GM12878 (cell line): ENCODE data around the gene SCAND1.

ENCODE experiments used
- BHLHE40 ChIP-seq, 2 experiments: fragments of 450-650 bp in 1 of 2; IDR thresholded peaks; 2 replicates each; pipeline ENCODE4 v1.6.1; 2011 to 2017; ENCODE audit warnings: low read depth in 2 of 2, borderline replicate concordance in 1 of 2, improper control_type of control experiment in 1 of 2, low read length in 1 of 2, mild to moderate bottlenecking in 1 of 2
- CEBPB ChIP-seq, 2 experiments: fragments of 150-350 bp in 1 of 2; IDR thresholded peaks; 2 replicates each; pipeline ENCODE4 v1.6.1; 2012 to 2014; ENCODE audit warnings: low read depth in 2 of 2, low read length in 2 of 2, borderline replicate concordance in 1 of 2, inconsistent platforms in 1 of 2
- CHD4 ChIP-seq: fragments of 200-600 bp; sonication (generic); IDR thresholded peaks from 2 replicates; pipeline ENCODE4 v1.6.1; 2016; ENCODE audit warnings: mild to moderate bottlenecking
- EZH2 ChIP-seq: IDR thresholded peaks from 2 replicates; pipeline ENCODE4 v1.6.1; 2012; ENCODE audit warnings: low read depth, mild to moderate bottlenecking, control low read depth, inconsistent platforms, low read length, borderline replicate concordance; ENCODE audit not compliant: control insufficient read depth
- KDM1A ChIP-seq: fragments of 200-600 bp; sonication (generic); IDR thresholded peaks from 2 replicates; pipeline ENCODE4 v1.6.1; 2016; ENCODE audit warnings: borderline replicate concordance
- NFXL1 ChIP-seq: fragments of 450-650 bp; IDR thresholded peaks from 2 replicates; pipeline ENCODE4 v1.6.1; 2017; ENCODE audit warnings: antibody characterized with exemption, mild to moderate bottlenecking, borderline replicate concordance
- NFYB ChIP-seq: IDR thresholded peaks from 2 replicates; pipeline ENCODE4 v1.6.1; 2011; ENCODE audit warnings: low read depth, mild to moderate bottlenecking, low read length, improper control_type of control experiment, moderate library complexity; ENCODE audit not compliant: insufficient read depth
- POLR2A ChIP-seq: IDR thresholded peaks from 2 replicates; pipeline ENCODE4 v1.6.1; 2011; ENCODE audit warnings: low read depth, mild to moderate bottlenecking, low read length
- RAD21 ChIP-seq: IDR thresholded peaks from 2 replicates; pipeline ENCODE4 v1.6.1; 2011; ENCODE audit warnings: mild to moderate bottlenecking, low read depth, low read length, moderate library complexity; ENCODE audit not compliant: insufficient read depth
- RFX5 ChIP-seq: IDR thresholded peaks from 2 replicates; pipeline ENCODE4 v1.6.1; 2011; ENCODE audit warnings: low read depth, low read length, improper control_type of control experiment
- TAF1 ChIP-seq: IDR thresholded peaks from 2 replicates; pipeline ENCODE4 v1.6.1; 2011; ENCODE audit warnings: mild to moderate bottlenecking, low read depth, low read length, borderline replicate concordance
- TF ChIP-seq, protein P1 (sequence below), 3 experiments: IDR thresholded peaks in 2 of 3; conservative IDR thresholded peaks in 1 of 3; 2 replicates each; pipeline ENCODE4 v1.5.1; 2011; ENCODE audit warnings: low read depth in 3 of 3, low read length in 3 of 3, mild to moderate bottlenecking in 3 of 3, control low read depth in 2 of 3, moderate library complexity in 2 of 3, inconsistent platforms in 1 of 3, mixed read lengths in 1 of 3; ENCODE audit not compliant: control insufficient read depth in 2 of 3, insufficient read depth in 1 of 3; ENCODE audit errors: extremely low read depth in 1 of 3
- TF ChIP-seq, protein P2 (sequence below): fragments of 450-650 bp; IDR thresholded peaks from 2 replicates; pipeline ENCODE4 v1.6.1; 2016; ENCODE audit warnings: mild to moderate bottlenecking, moderate library complexity, borderline replicate concordance
- TF ChIP-seq, protein P3 (sequence below): fragments of 450-650 bp; formaldehyde crosslinking; IDR thresholded peaks from 2 replicates; pipeline ENCODE4 v1.4.0; 2020; ENCODE audit warnings: mild to moderate bottlenecking, moderate library complexity

DNA sequence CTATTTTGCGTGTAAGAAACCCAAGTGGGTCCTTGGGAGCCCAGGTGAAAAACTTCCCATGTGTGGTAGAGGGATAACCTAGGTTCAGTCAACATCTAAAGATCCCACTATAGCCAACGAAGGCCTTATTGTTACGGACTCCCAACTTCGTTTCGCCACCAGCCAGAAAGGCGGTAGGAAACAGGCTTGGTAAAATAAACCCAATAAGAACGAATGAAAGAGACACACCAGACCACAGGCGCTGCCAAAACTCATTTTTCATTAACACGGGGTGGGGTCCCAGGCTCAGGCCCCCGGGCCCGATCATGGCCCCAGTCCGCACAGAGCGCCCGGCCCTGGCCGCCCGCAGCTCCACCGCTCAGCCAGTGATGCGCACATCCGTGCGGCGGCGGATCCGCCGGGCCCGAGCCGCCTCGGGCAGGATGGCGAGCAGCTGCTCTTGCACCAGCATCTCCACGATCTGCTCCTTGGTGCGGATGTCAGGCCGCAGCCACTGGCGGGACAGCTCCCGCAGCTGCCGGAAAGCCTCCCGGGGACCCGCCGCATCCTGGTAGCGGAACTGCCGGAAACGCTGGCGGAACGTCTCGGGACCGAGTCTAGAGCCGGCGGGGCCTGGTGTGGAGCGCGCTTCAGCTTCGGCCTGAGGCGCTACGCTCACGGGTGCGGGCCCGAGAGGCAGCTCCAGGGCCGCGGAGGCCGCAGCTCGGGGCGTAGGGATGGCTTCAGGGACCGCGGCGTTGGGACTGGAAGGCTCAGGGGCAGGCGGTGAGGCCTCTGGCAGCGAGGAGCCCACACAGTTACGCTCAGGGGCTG, 709 bp downstream of the SCAND1 start:
- TF ChIP-seq, protein P1, sequence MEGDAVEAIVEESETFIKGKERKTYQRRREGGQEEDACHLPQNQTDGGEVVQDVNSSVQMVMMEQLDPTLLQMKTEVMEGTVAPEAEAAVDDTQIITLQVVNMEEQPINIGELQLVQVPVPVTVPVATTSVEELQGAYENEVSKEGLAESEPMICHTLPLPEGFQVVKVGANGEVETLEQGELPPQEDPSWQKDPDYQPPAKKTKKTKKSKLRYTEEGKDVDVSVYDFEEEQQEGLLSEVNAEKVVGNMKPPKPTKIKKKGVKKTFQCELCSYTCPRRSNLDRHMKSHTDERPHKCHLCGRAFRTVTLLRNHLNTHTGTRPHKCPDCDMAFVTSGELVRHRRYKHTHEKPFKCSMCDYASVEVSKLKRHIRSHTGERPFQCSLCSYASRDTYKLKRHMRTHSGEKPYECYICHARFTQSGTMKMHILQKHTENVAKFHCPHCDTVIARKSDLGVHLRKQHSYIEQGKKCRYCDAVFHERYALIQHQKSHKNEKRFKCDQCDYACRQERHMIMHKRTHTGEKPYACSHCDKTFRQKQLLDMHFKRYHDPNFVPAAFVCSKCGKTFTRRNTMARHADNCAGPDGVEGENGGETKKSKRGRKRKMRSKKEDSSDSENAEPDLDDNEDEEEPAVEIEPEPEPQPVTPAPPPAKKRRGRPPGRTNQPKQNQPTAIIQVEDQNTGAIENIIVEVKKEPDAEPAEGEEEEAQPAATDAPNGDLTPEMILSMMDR (IDR thresholded peaks at IDR 0.05 in 2 of 3, conservative IDR thresholded peaks at IDR 0.05 in 1 of 3; ENCODE audit: control insufficient read depth in 2 of 3, extremely low read depth in 1 of 3, insufficient read depth in 1 of 3, low read depth in 3 of 3, low read length in 3 of 3), result no peak
- no peak for TF ChIP-seq NFXL1
- no peak for TF ChIP-seq NFYB
- no peak for TF ChIP-seq KDM1A
- TF ChIP-seq, protein P2, sequence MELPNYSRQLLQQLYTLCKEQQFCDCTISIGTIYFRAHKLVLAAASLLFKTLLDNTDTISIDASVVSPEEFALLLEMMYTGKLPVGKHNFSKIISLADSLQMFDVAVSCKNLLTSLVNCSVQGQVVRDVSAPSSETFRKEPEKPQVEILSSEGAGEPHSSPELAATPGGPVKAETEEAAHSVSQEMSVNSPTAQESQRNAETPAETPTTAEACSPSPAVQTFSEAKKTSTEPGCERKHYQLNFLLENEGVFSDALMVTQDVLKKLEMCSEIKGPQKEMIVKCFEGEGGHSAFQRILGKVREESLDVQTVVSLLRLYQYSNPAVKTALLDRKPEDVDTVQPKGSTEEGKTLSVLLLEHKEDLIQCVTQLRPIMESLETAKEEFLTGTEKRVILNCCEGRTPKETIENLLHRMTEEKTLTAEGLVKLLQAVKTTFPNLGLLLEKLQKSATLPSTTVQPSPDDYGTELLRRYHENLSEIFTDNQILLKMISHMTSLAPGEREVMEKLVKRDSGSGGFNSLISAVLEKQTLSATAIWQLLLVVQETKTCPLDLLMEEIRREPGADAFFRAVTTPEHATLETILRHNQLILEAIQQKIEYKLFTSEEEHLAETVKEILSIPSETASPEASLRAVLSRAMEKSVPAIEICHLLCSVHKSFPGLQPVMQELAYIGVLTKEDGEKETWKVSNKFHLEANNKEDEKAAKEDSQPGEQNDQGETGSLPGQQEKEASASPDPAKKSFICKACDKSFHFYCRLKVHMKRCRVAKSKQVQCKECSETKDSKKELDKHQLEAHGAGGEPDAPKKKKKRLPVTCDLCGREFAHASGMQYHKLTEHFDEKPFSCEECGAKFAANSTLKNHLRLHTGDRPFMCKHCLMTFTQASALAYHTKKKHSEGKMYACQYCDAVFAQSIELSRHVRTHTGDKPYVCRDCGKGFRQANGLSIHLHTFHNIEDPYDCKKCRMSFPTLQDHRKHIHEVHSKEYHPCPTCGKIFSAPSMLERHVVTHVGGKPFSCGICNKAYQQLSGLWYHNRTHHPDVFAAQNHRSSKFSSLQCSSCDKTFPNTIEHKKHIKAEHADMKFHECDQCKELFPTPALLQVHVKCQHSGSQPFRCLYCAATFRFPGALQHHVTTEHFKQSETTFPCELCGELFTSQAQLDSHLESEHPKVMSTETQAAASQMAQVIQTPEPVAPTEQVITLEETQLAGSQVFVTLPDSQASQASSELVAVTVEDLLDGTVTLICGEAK, result no peak
- TF ChIP-seq EZH2, result no peak
- TF ChIP-seq, protein P3, sequence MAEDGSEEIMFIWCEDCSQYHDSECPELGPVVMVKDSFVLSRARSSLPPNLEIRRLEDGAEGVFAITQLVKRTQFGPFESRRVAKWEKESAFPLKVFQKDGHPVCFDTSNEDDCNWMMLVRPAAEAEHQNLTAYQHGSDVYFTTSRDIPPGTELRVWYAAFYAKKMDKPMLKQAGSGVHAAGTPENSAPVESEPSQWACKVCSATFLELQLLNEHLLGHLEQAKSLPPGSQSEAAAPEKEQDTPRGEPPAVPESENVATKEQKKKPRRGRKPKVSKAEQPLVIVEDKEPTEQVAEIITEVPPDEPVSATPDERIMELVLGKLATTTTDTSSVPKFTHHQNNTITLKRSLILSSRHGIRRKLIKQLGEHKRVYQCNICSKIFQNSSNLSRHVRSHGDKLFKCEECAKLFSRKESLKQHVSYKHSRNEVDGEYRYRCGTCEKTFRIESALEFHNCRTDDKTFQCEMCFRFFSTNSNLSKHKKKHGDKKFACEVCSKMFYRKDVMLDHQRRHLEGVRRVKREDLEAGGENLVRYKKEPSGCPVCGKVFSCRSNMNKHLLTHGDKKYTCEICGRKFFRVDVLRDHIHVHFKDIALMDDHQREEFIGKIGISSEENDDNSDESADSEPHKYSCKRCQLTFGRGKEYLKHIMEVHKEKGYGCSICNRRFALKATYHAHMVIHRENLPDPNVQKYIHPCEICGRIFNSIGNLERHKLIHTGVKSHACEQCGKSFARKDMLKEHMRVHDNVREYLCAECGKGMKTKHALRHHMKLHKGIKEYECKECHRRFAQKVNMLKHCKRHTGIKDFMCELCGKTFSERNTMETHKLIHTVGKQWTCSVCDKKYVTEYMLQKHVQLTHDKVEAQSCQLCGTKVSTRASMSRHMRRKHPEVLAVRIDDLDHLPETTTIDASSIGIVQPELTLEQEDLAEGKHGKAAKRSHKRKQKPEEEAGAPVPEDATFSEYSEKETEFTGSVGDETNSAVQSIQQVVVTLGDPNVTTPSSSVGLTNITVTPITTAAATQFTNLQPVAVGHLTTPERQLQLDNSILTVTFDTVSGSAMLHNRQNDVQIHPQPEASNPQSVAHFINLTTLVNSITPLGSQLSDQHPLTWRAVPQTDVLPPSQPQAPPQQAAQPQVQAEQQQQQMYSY (CRISPR knock-in tag), result no peak
- TF ChIP-seq RFX5, result no peak
- TF ChIP-seq RAD21, result no peak
- TF ChIP-seq TAF1, result no peak
- TF ChIP-seq CEBPB (IDR thresholded peaks at IDR 0.05; ENCODE audit: borderline replicate concordance in 1 of 2, low read depth in 2 of 2, low read length in 2 of 2), result no peak
- no peak for TF ChIP-seq POLR2A
- TF ChIP-seq CHD4, result no peak
- no peak for TF ChIP-seq BHLHE40 (IDR thresholded peaks at IDR 0.05; ENCODE audit: borderline replicate concordance in 1 of 2, low read depth in 2 of 2, low read length in 1 of 2)
